ENCODE results near the gene TNFRSF8. TPM values are rescaled to one million over a fixed set of nuclear protein-coding genes. Genes with fewer than 3 reads are reported as not detected.

The TNFRSF8 gene
- total RNA-seq, 4 donors from 2014 or later: 0.26 to 2.4 (median 0.85) TPM

GRCh38 chr1:12112711-12113161 is 49.6 kb downstream of the TNFRSF8 start:
- Histone ChIP-seq H3K27ac (no peak overlapping the region), H3K36me3 (no peaks in the 10 kb centered on the region), H3K9me3 (no peaks in the 10 kb centered on the region), H3K27me3 (no peaks in the 10 kb centered on the region), H3K4me1 (no peaks in the 10 kb centered on the region), H3K4me3 (no peak overlapping the region)
- TF ChIP-seq POLR2A (IDR thresholded peaks at IDR 0.05) (no peak), CTCF (IDR thresholded peaks at IDR 0.05) (no peak)
- intact Hi-C loops (cut with DNase I; ENCODE audit: low total_unique reads): no loop called here
- no peak for DNase-seq

- intact Hi-C loops (cut with DNase I; ENCODE audit: low total_unique reads): no loop called here
- Histone ChIP-seq H3K4me1 (no peaks in the 10 kb centered on the region), H3K27ac (no peak overlapping the region), H3K36me3 (no peaks in the 10 kb centered on the region), H3K9me3 (no peaks in the 10 kb centered on the region), H3K4me3 (no peak overlapping the region), H3K27me3 (no peaks in the 10 kb centered on the region)
- no peak for DNase-seq
- TF ChIP-seq POLR2A (IDR thresholded peaks at IDR 0.05) (no peak), CTCF (IDR thresholded peaks at IDR 0.05) (no peak)
Observed at GRCh38 chr1:12113433-12114339, 50.6 kb downstream of the TNFRSF8 start.

- intact Hi-C loops (cut with DNase I; ENCODE audit: low total_unique reads): no loop called here
- Histone ChIP-seq H3K4me3 (no peak overlapping the region), H3K27me3 (no peaks in the 10 kb centered on the region), H3K9me3 (no peaks in the 10 kb centered on the region), H3K36me3 (no peaks in the 10 kb centered on the region), H3K4me1 (no peaks in the 10 kb centered on the region), H3K27ac (no peak overlapping the region)
- no peak for TF ChIP-seq POLR2A (IDR thresholded peaks at IDR 0.05)
- no peak for TF ChIP-seq CTCF (IDR thresholded peaks at IDR 0.05)
- DNase-seq: no peak
Observed at GRCh38 chr1:12114340-12114683, 51.2 kb downstream of the TNFRSF8 start.

GRCh38 chr1:12114916-12115315 is 51.8 kb downstream of the TNFRSF8 start:
- Histone ChIP-seq H3K27ac (no peak overlapping the region), H3K27me3 (no peaks in the 10 kb centered on the region)

More at GRCh38 chr1:12114916-12115315, 51.8 kb downstream of the TNFRSF8 start:
- DNase-seq: no peak
- Histone ChIP-seq H3K9me3 (no peaks in the 10 kb centered on the region), H3K4me3 (no peak overlapping the region), H3K36me3 (no peaks in the 10 kb centered on the region), H3K4me1 (no peaks in the 10 kb centered on the region)
- intact Hi-C loops (cut with DNase I; ENCODE audit: low total_unique reads): no loop called here
- TF ChIP-seq CTCF (IDR thresholded peaks at IDR 0.05): no peak
- TF ChIP-seq POLR2A (IDR thresholded peaks at IDR 0.05): no peak
